GM12878 (cell line): Measurements from ENCODE around the gene TEX47.

Experiments
- EP300 ChIP-seq, 2 experiments: fragments of 150-350 bp in 1 of 2; IDR thresholded peaks; 2 replicates each; pipeline ENCODE4 v1.6.1; 2011 to 2012; ENCODE audit warnings: low read depth in 2 of 2, low read length in 2 of 2, borderline replicate concordance in 1 of 2, improper control_type of control experiment in 1 of 2, inconsistent platforms in 1 of 2; ENCODE audit not compliant: control insufficient read depth in 1 of 2
- GABPA ChIP-seq: IDR thresholded peaks from 2 replicates; pipeline ENCODE4 v1.6.1; 2014; ENCODE audit warnings: antibody characterized with exemption, low read depth, mild to moderate bottlenecking, inconsistent platforms
- MTA2 ChIP-seq: fragments of 450-650 bp; IDR thresholded peaks from 2 replicates; pipeline ENCODE4 v1.6.1; 2016; ENCODE audit warnings: low read depth, mild to moderate bottlenecking, moderate library complexity
- NFXL1 ChIP-seq: fragments of 450-650 bp; IDR thresholded peaks from 2 replicates; pipeline ENCODE4 v1.6.1; 2017; ENCODE audit warnings: antibody characterized with exemption, mild to moderate bottlenecking, borderline replicate concordance
- SIX5 ChIP-seq: IDR thresholded peaks from 2 replicates; pipeline ENCODE4 v1.6.1; 2011; ENCODE audit warnings: mild to moderate bottlenecking, low read depth, low read length, moderate library complexity; ENCODE audit not compliant: severe bottlenecking
- ZSCAN29 ChIP-seq: fragments of 450-650 bp; IDR thresholded peaks from 2 replicates; pipeline ENCODE4 v1.6.1; 2017; ENCODE audit warnings: mild to moderate bottlenecking, moderate library complexity
- TF ChIP-seq, protein P1 (sequence below), 3 experiments: IDR thresholded peaks in 2 of 3; conservative IDR thresholded peaks in 1 of 3; 2 replicates each; pipeline ENCODE4 v1.5.1; 2011; ENCODE audit warnings: low read depth in 3 of 3, low read length in 3 of 3, mild to moderate bottlenecking in 3 of 3, control low read depth in 2 of 3, moderate library complexity in 2 of 3, inconsistent platforms in 1 of 3, mixed read lengths in 1 of 3; ENCODE audit not compliant: control insufficient read depth in 2 of 3, insufficient read depth in 1 of 3; ENCODE audit errors: extremely low read depth in 1 of 3
- TF ChIP-seq, protein P2 (sequence below): IDR thresholded peaks from 2 replicates; pipeline ENCODE4 v1.6.1; 2012; ENCODE audit warnings: mild to moderate bottlenecking, low read depth, low read length

- TF ChIP-seq MTA2 (no peak), NFXL1 (no peak), GABPA (no peak), ZSCAN29 (no peak), EP300 (IDR thresholded peaks at IDR 0.05; ENCODE audit: borderline replicate concordance in 1 of 2, control insufficient read depth in 1 of 2, low read depth in 2 of 2, low read length in 2 of 2) (no peak), SIX5 (no peak)
- TF ChIP-seq, protein P1, sequence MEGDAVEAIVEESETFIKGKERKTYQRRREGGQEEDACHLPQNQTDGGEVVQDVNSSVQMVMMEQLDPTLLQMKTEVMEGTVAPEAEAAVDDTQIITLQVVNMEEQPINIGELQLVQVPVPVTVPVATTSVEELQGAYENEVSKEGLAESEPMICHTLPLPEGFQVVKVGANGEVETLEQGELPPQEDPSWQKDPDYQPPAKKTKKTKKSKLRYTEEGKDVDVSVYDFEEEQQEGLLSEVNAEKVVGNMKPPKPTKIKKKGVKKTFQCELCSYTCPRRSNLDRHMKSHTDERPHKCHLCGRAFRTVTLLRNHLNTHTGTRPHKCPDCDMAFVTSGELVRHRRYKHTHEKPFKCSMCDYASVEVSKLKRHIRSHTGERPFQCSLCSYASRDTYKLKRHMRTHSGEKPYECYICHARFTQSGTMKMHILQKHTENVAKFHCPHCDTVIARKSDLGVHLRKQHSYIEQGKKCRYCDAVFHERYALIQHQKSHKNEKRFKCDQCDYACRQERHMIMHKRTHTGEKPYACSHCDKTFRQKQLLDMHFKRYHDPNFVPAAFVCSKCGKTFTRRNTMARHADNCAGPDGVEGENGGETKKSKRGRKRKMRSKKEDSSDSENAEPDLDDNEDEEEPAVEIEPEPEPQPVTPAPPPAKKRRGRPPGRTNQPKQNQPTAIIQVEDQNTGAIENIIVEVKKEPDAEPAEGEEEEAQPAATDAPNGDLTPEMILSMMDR (IDR thresholded peaks at IDR 0.05 in 2 of 3, conservative IDR thresholded peaks at IDR 0.05 in 1 of 3; ENCODE audit: control insufficient read depth in 2 of 3, extremely low read depth in 1 of 3, insufficient read depth in 1 of 3, low read depth in 3 of 3, low read length in 3 of 3), result peak in 2 of 3 experiments; percentile 15 to 30; a peak in 1 of 6 replicates
- TF ChIP-seq, protein P2, sequence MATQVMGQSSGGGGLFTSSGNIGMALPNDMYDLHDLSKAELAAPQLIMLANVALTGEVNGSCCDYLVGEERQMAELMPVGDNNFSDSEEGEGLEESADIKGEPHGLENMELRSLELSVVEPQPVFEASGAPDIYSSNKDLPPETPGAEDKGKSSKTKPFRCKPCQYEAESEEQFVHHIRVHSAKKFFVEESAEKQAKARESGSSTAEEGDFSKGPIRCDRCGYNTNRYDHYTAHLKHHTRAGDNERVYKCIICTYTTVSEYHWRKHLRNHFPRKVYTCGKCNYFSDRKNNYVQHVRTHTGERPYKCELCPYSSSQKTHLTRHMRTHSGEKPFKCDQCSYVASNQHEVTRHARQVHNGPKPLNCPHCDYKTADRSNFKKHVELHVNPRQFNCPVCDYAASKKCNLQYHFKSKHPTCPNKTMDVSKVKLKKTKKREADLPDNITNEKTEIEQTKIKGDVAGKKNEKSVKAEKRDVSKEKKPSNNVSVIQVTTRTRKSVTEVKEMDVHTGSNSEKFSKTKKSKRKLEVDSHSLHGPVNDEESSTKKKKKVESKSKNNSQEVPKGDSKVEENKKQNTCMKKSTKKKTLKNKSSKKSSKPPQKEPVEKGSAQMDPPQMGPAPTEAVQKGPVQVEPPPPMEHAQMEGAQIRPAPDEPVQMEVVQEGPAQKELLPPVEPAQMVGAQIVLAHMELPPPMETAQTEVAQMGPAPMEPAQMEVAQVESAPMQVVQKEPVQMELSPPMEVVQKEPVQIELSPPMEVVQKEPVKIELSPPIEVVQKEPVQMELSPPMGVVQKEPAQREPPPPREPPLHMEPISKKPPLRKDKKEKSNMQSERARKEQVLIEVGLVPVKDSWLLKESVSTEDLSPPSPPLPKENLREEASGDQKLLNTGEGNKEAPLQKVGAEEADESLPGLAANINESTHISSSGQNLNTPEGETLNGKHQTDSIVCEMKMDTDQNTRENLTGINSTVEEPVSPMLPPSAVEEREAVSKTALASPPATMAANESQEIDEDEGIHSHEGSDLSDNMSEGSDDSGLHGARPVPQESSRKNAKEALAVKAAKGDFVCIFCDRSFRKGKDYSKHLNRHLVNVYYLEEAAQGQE, result no peak
Observed at GRCh38 chr7:88789480-88790064, 6.0 kb downstream of the TEX47 start.
